ENCODE data around the gene ENTR1. TPM values are rescaled to one million over a fixed set of nuclear protein-coding genes. Genes with fewer than 3 reads are reported as not detected.

Gene ENTR1
- total RNA-seq, 1 donor from 2014 or later = 57.9 TPM

- Mint-ChIP-seq H3K27ac (ENCODE audit: unreplicated experiment) (no peak overlapping the region), H3K4me1 (ENCODE audit: unreplicated experiment) (peaks cover 11% of the 10 kb centered on the region), H3K9me3 (ENCODE audit: unreplicated experiment) (no peaks in the 10 kb centered on the region), H3K36me3 (ENCODE audit: unreplicated experiment) (peaks cover 33% of the 10 kb centered on the region), H3K4me3 (ENCODE audit: unreplicated experiment) (no peak overlapping the region), H3K27me3 (ENCODE audit: unreplicated experiment) (no peaks in the 10 kb centered on the region)
- no peak for DNase-seq (ENCODE audit: extremely low spot score, unreplicated experiment)
- no peak for TF ChIP-seq CTCF (IDR thresholded peaks at IDR 0.05)
Measured at GRCh38 chr9:136403915-136404800, 6.3 kb downstream of the ENTR1 start.

- Mint-ChIP-seq H3K9me3 (ENCODE audit: unreplicated experiment) (no peaks in the 10 kb centered on the region), H3K27ac (ENCODE audit: unreplicated experiment) (no peak overlapping the region), H3K36me3 (ENCODE audit: unreplicated experiment) (peaks cover 29% of the 10 kb centered on the region), H3K4me1 (ENCODE audit: unreplicated experiment) (peaks cover 11% of the 10 kb centered on the region), H3K27me3 (ENCODE audit: unreplicated experiment) (no peaks in the 10 kb centered on the region), H3K4me3 (ENCODE audit: unreplicated experiment) (no peak overlapping the region)
- no peak for TF ChIP-seq CTCF (IDR thresholded peaks at IDR 0.05)
- no peak for DNase-seq (ENCODE audit: extremely low spot score, unreplicated experiment)
Measured at GRCh38 chr9:136403538-136403914, 6.9 kb downstream of the ENTR1 start.

- Mint-ChIP-seq H3K4me3 (ENCODE audit: unreplicated experiment) (no peak overlapping the region), H3K4me1 (ENCODE audit: unreplicated experiment) (peaks cover 14% of the 10 kb centered on the region), H3K36me3 (ENCODE audit: unreplicated experiment) (peaks cover 25% of the 10 kb centered on the region), H3K27ac (ENCODE audit: unreplicated experiment) (no peak overlapping the region), H3K9me3 (ENCODE audit: unreplicated experiment) (no peaks in the 10 kb centered on the region), H3K27me3 (ENCODE audit: unreplicated experiment) (no peaks in the 10 kb centered on the region)
- TF ChIP-seq CTCF (IDR thresholded peaks at IDR 0.05) = no peak
- DNase-seq (ENCODE audit: extremely low spot score, unreplicated experiment) = no peak
Measured at GRCh38 chr9:136402067-136402466, 8.3 kb downstream of the ENTR1 start.

- H3K4me3 Mint-ChIP-seq (ENCODE audit: unreplicated experiment) = no peak overlapping the region
- no peaks in the 10 kb centered on the region for H3K9me3 Mint-ChIP-seq (ENCODE audit: unreplicated experiment)
- H3K4me1 Mint-ChIP-seq (ENCODE audit: unreplicated experiment) = peaks cover 14% of the 10 kb centered on the region
- no peak overlapping the region for H3K27ac Mint-ChIP-seq (ENCODE audit: unreplicated experiment)
- no peaks in the 10 kb centered on the region for H3K27me3 Mint-ChIP-seq (ENCODE audit: unreplicated experiment)
- no peak for DNase-seq (ENCODE audit: extremely low spot score, unreplicated experiment)
- peaks cover 27% of the 10 kb centered on the region for H3K36me3 Mint-ChIP-seq (ENCODE audit: unreplicated experiment)
- no peak for TF ChIP-seq CTCF (IDR thresholded peaks at IDR 0.05)
Measured at GRCh38 chr9:136401173-136401922, 9.1 kb downstream of the ENTR1 start.
